Subcutaneous abdominal adipose tissue (tissue), 5 donors: Measurements from ENCODE around the gene EIF4EBP3.
"Not testable (repeated sequence)": the region's sequence is repeated elsewhere in the genome, so short reads cannot be mapped to it uniquely, and the experiment has no call there.

ENCODE experiments used
- H3K27ac ChIP-seq: one replicate; pipeline ENCODE4 v1.7.0; 2013; ENCODE audit warnings: low read depth, mild to moderate bottlenecking, inconsistent platforms, low read length, moderate library complexity
- H3K27me3 ChIP-seq, 5 donors: one replicate each; pipeline ENCODE4 v1.7.0; 2013; ENCODE audit warnings: low read length in 5 of 5, inconsistent platforms in 1 of 5; ENCODE audit not compliant: control insufficient read depth in 5 of 5, insufficient read depth in 4 of 5
- H3K36me3 ChIP-seq, 5 donors: one replicate each; pipeline ENCODE4 v1.7.0; 2013; ENCODE audit warnings: low read length in 5 of 5; ENCODE audit not compliant: control insufficient read depth in 5 of 5, insufficient read depth in 5 of 5
- H3K4me1 ChIP-seq, 5 donors: one replicate each; pipeline ENCODE4 v1.7.0; 2013; ENCODE audit warnings: low read length in 5 of 5, mild to moderate bottlenecking in 3 of 5, moderate library complexity in 1 of 5; ENCODE audit not compliant: control insufficient read depth in 5 of 5, insufficient read depth in 5 of 5
- H3K4me3 ChIP-seq, 5 donors: one replicate each; pipeline ENCODE4 v1.7.0; 2013; ENCODE audit warnings: low read length in 5 of 5, low read depth in 1 of 5
- H3K9ac ChIP-seq, 5 donors: one replicate each; pipeline ENCODE4 v1.7.0; 2013; ENCODE audit warnings: low read length in 5 of 5, mild to moderate bottlenecking in 4 of 5, moderate library complexity in 3 of 5
- H3K9me3 ChIP-seq, 5 donors: one replicate each; pipeline ENCODE4 v1.7.0; 2013; ENCODE audit warnings: low read length in 5 of 5; ENCODE audit not compliant: control insufficient read depth in 5 of 5
- donor health status: healthy.
- donor health status: healthy.
- donor health status: healthy.
- donor health status: healthy.
- donor health status: healthy.

EIF4EBP3 gene

GRCh38 chr5:140571105-140571504 lies 23.6 kb downstream of the EIF4EBP3 start:
- peak overlapping the region; percentile 0 for H3K27ac ChIP-seq

GRCh38 chr5:140573683-140574082 lies 26.2 kb downstream of the EIF4EBP3 start:
- H3K27ac ChIP-seq = no peak overlapping the region
- peaks cover 0 to 40% (median 28%) of the 10 kb centered on the region in 5 donors for H3K4me1 ChIP-seq
- H3K36me3 ChIP-seq = peaks cover 0 to 4% (median under 1%) of the 10 kb centered on the region in 5 donors
- H3K27me3 ChIP-seq = no peaks in the 10 kb centered on the region
- no peak overlapping the region for H3K4me3 ChIP-seq
- no peak overlapping the region for H3K9ac ChIP-seq
- H3K9me3 ChIP-seq = no peaks in the 10 kb centered on the region

More at GRCh38 chr5:140571105-140571504, 23.6 kb downstream of the EIF4EBP3 start:
- peak overlapping the region in 3 of 5 donors; percentile 9 to 30 (median 19) for H3K9ac ChIP-seq
- peaks cover 0 to 57% (median 36%) of the 10 kb centered on the region in 5 donors for H3K4me1 ChIP-seq
- H3K9me3 ChIP-seq = no peaks in the 10 kb centered on the region
- no peaks in the 10 kb centered on the region for H3K27me3 ChIP-seq
- peaks cover 0 to 30% (median 23%) of the 10 kb centered on the region in 5 donors for H3K36me3 ChIP-seq
- H3K4me3 ChIP-seq = peak overlapping the region in 1 of 5 donors; percentile 3

- H3K27ac ChIP-seq = no peak overlapping the region
- H3K9ac ChIP-seq = no peak overlapping the region
- peaks cover 0 to 4% (median 0%) of the 10 kb centered on the region in 5 donors for H3K36me3 ChIP-seq
- no peaks in the 10 kb centered on the region for H3K9me3 ChIP-seq
- H3K27me3 ChIP-seq = no peaks in the 10 kb centered on the region
- no peak overlapping the region for H3K4me3 ChIP-seq
- H3K4me1 ChIP-seq = peaks cover 0 to 35% (median 23%) of the 10 kb centered on the region in 5 donors
These were observed 26.7 kb downstream of the EIF4EBP3 start for GRCh38 chr5:140574165-140574564.

GRCh38 chr5:140575309-140575708 lies 27.8 kb downstream of the EIF4EBP3 start:
- Histone ChIP-seq H3K4me3 (no peak overlapping the region), H3K4me1 (peaks cover 0 to 25% (median 16%) of the 10 kb centered on the region in 5 donors), H3K9me3 (no peaks in the 10 kb centered on the region), H3K36me3 (peaks cover 0 to 1% (median 0%) of the 10 kb centered on the region in 5 donors), H3K9ac (peak overlapping the region in 1 of 5 donors; percentile 6), H3K27me3 (no peaks in the 10 kb centered on the region), H3K27ac (peak overlapping the region; percentile 85)

- Histone ChIP-seq H3K36me3 (no peaks in the 10 kb centered on the region), H3K4me1 (peaks cover 0 to 14% (median 8%) of the 10 kb centered on the region in 5 donors), H3K9me3 (no peaks in the 10 kb centered on the region), H3K9ac (no peak overlapping the region), H3K27ac (no peak overlapping the region), H3K4me3 (no peak overlapping the region), H3K27me3 (no peaks in the 10 kb centered on the region)
These were observed 29.3 kb downstream of the EIF4EBP3 start for GRCh38 chr5:140576776-140577201.

- H3K9me3 ChIP-seq, H3K36me3 ChIP-seq, H3K4me3 ChIP-seq, H3K27ac ChIP-seq, H3K27me3 ChIP-seq, H3K9ac ChIP-seq: not testable (repeated sequence)
- peaks cover 0 to 10% (median 8%) of the 10 kb centered on the region in 5 donors for H3K4me1 ChIP-seq
These were observed 31.8 kb downstream of the EIF4EBP3 start for GRCh38 chr5:140579188-140579747.

- H3K4me1 ChIP-seq = peaks cover 0 to 34% (median 14%) of the 10 kb centered on the region in 5 donors
These were observed 40.0 kb downstream of the EIF4EBP3 start for GRCh38 chr5:140587495-140587894.

GRCh38 chr5:140588311-140589070 lies 41.0 kb downstream of the EIF4EBP3 start:
- Histone ChIP-seq H3K9me3 (no peaks in the 10 kb centered on the region), H3K9ac (peak overlapping the region in 3 of 5 donors; percentile 12 to 54 (median 14)), H3K27ac (peak overlapping the region; percentile 85), H3K27me3 (no peaks in the 10 kb centered on the region), H3K4me3 (no peak overlapping the region), H3K4me1 (peaks cover 0 to 34% (median 14%) of the 10 kb centered on the region in 5 donors), H3K36me3 (no peaks in the 10 kb centered on the region)

More at GRCh38 chr5:140587495-140587894, 40.0 kb downstream of the EIF4EBP3 start:
- H3K9ac ChIP-seq = no peak overlapping the region
- H3K9me3 ChIP-seq = peaks cover 0 to 3% (median 0%) of the 10 kb centered on the region in 5 donors
- no peak overlapping the region for H3K4me3 ChIP-seq
- H3K36me3 ChIP-seq = no peaks in the 10 kb centered on the region
- no peak overlapping the region for H3K27ac ChIP-seq
- H3K27me3 ChIP-seq = no peaks in the 10 kb centered on the region

GRCh38 chr5:140590861-140591260 lies 43.4 kb downstream of the EIF4EBP3 start:
- Histone ChIP-seq H3K27ac (no peak overlapping the region), H3K4me1 (peaks cover 2 to 52% (median 19%) of the 10 kb centered on the region in 5 donors), H3K4me3 (no peak overlapping the region), H3K9me3 (no peaks in the 10 kb centered on the region), H3K36me3 (no peaks in the 10 kb centered on the region), H3K27me3 (no peaks in the 10 kb centered on the region), H3K9ac (peak overlapping the region in 1 of 5 donors; percentile 17)
